HEK293 (cell line): ENCODE measurements around the gene ACTL6B.
A peak's percentile ranks its signal among the peaks of the same experiment; 100 is the strongest.

Source experiments
- AEBP2 ChIP-seq: fragments of 450-650 bp; formaldehyde crosslinking; IDR thresholded peaks from 2 replicates; pipeline ENCODE4 v1.5.1; 2016; ENCODE audit warnings: missing biosample characterization, missing genetic modification characterization, borderline replicate concordance
- BCL11B ChIP-seq: fragments of 450-650 bp; formaldehyde crosslinking; IDR thresholded peaks from 2 replicates; pipeline ENCODE4 v1.5.1; 2016; ENCODE audit warnings: low read depth, missing biosample characterization, missing genetic modification characterization
- KLF17 ChIP-seq: fragments of 450-650 bp; formaldehyde crosslinking; IDR thresholded peaks from 2 replicates; pipeline ENCODE4 v1.5.1; 2016; ENCODE audit warnings: missing biosample characterization, missing genetic modification characterization
- PATZ1 ChIP-seq: fragments of 450-650 bp; formaldehyde crosslinking; IDR thresholded peaks from 2 replicates; pipeline ENCODE4 v1.5.1; 2016; ENCODE audit warnings: missing biosample characterization, missing genetic modification characterization
- PRDM10 ChIP-seq: fragments of 450-650 bp; formaldehyde crosslinking; IDR thresholded peaks from 2 replicates; pipeline ENCODE4 v1.5.1; 2016; ENCODE audit warnings: missing biosample characterization, missing genetic modification characterization
- YY2 ChIP-seq: fragments of 450-650 bp; formaldehyde crosslinking; IDR thresholded peaks from 2 replicates; pipeline ENCODE4 v1.5.1; 2016; ENCODE audit warnings: missing biosample characterization, missing genetic modification characterization
- ZBTB6 ChIP-seq: fragments of 450-650 bp; formaldehyde crosslinking; IDR thresholded peaks from 2 replicates; pipeline ENCODE4 v1.5.1; 2017; ENCODE audit warnings: missing biosample characterization, missing genetic modification characterization
- ZEB2 ChIP-seq: fragments of 450-650 bp; formaldehyde crosslinking; IDR thresholded peaks from 2 replicates; pipeline ENCODE4 v1.5.1; 2016; ENCODE audit warnings: missing biosample characterization, missing genetic modification characterization
- ZFP41 ChIP-seq: fragments of 450-650 bp; formaldehyde crosslinking; IDR thresholded peaks from 2 replicates; pipeline ENCODE4 v1.5.1; 2016; ENCODE audit warnings: missing biosample characterization, missing genetic modification characterization, borderline replicate concordance
- ZNF148 ChIP-seq: fragments of 450-650 bp; formaldehyde crosslinking; IDR thresholded peaks from 2 replicates; pipeline ENCODE4 v1.5.0; 2017; ENCODE audit warnings: missing biosample characterization, missing genetic modification characterization, borderline replicate concordance
- ZNF169 ChIP-seq: fragments of 450-650 bp; formaldehyde crosslinking; IDR thresholded peaks from 2 replicates; pipeline ENCODE4 v1.5.1; 2016; ENCODE audit warnings: missing biosample characterization, missing genetic modification characterization
- ZNF24 ChIP-seq: fragments of 450-650 bp; formaldehyde crosslinking; IDR thresholded peaks from 2 replicates; pipeline ENCODE4 v1.5.1; 2016; ENCODE audit warnings: missing biosample characterization, missing genetic modification characterization
- ZNF366 ChIP-seq: fragments of 450-650 bp; formaldehyde crosslinking; conservative IDR thresholded peaks from 2 replicates; pipeline ENCODE4 v1.5.1; 2016; ENCODE audit warnings: missing biosample characterization, missing genetic modification characterization
- ZNF391 ChIP-seq: fragments of 450-650 bp; formaldehyde crosslinking; IDR thresholded peaks from 2 replicates; pipeline ENCODE4 v1.5.1; 2016; ENCODE audit warnings: low read depth, missing biosample characterization, missing genetic modification characterization, borderline replicate concordance
- ZNF488 ChIP-seq: fragments of 450-650 bp; formaldehyde crosslinking; IDR thresholded peaks from 2 replicates; pipeline ENCODE4 v1.5.1; 2016; ENCODE audit warnings: missing biosample characterization, missing genetic modification characterization
- ZNF521 ChIP-seq: fragments of 450-650 bp; formaldehyde crosslinking; IDR thresholded peaks from 2 replicates; pipeline ENCODE4 v1.5.1; 2017; ENCODE audit warnings: missing biosample characterization, mild to moderate bottlenecking, missing genetic modification characterization
- ZNF580 ChIP-seq: fragments of 450-650 bp; formaldehyde crosslinking; IDR thresholded peaks from 2 replicates; pipeline ENCODE4 v1.5.1; 2016; ENCODE audit warnings: missing biosample characterization, missing genetic modification characterization
- ZNF610 ChIP-seq: fragments of 450-650 bp; formaldehyde crosslinking; IDR thresholded peaks from 2 replicates; pipeline ENCODE4 v1.5.1; 2016; ENCODE audit warnings: missing biosample characterization, missing genetic modification characterization, borderline replicate concordance
- ZNF791 ChIP-seq: fragments of 450-650 bp; formaldehyde crosslinking; IDR thresholded peaks from 2 replicates; pipeline ENCODE4 v1.5.1; 2016; ENCODE audit warnings: missing biosample characterization, missing genetic modification characterization
- ZSCAN18 ChIP-seq: fragments of 450-650 bp; formaldehyde crosslinking; IDR thresholded peaks from 2 replicates; pipeline ENCODE4 v1.5.1; 2016; ENCODE audit warnings: missing biosample characterization, missing genetic modification characterization

ACTL6B gene

GRCh38 chr7:100691676-100692577, 35.7 kb upstream of the ACTL6B start (continued):
- TF ChIP-seq PRDM10 (no peak), ZSCAN18 (tag by site-specific recombination) (no peak), PATZ1 (tag by site-specific recombination) (peak; percentile 76), KLF17 (tag by site-specific recombination) (peak; percentile 26; the same call in 1 of the 2 replicates), ZNF24 (tag by site-specific recombination) (no peak), ZNF488 (no peak), YY2 (tag by site-specific recombination) (no peak), ZNF391 (tag by site-specific recombination) (0 out of 2 replicates have a peak, but pooled peaks have one; percentile 33), ZFP41 (tag by site-specific recombination) (no peak), BCL11B (no peak), AEBP2 (tag by site-specific recombination) (no peak), ZNF580 (tag by site-specific recombination) (no peak), ZNF169 (tag by site-specific recombination) (no peak), ZNF791 (tag by site-specific recombination) (no peak), ZNF366 (tag by site-specific recombination) (peak; percentile 64), ZBTB6 (tag by site-specific recombination) (0 out of 2 replicates have a peak, but pooled peaks have one; percentile 38), ZNF148 (no peak), ZNF521 (tag by site-specific recombination) (no peak), ZEB2 (tag by site-specific recombination) (0 out of 2 replicates have a peak, but pooled peaks have one; percentile 17), ZNF610 (no peak)
